Activated T-helper 1 cell treated with anti-CD3 and anti-CD28 coated beads, Interleukin-12 subunit alpha, Interleukin-12 subunit beta, Interleukin-2, Interleukin-4 antibody, amounts not matched to agents 30 ng/mL and 10 ng/mL and 1 ng/mL, durations not matched to agents 14 hours and 24 hours and 36 hours (primary cell): Measurements from ENCODE around the gene MAGEB16. TPM values are rescaled to one million over a fixed set of nuclear protein-coding genes. Genes with fewer than 3 reads are reported as not detected.

Experiments used
- DNase-seq: peaks from one replicate; pipeline ENCODE4 v3.0.0; 2021; ENCODE audit warnings: low spot score
- H3K27ac Mint-ChIP-seq: one replicate; pipeline ENCODE4 v1.8.0; 2021; ENCODE audit warnings: mild to moderate bottlenecking, mixed read lengths
- H3K27me3 Mint-ChIP-seq: one replicate; pipeline ENCODE4 v1.8.0; 2022; ENCODE audit warnings: mild to moderate bottlenecking, moderate library complexity, mixed read lengths; ENCODE audit not compliant: insufficient read depth
- H3K36me3 Mint-ChIP-seq: one replicate; pipeline ENCODE4 v1.8.0; 2021; ENCODE audit warnings: low read depth, mixed read lengths
- H3K4me1 Mint-ChIP-seq: one replicate; pipeline ENCODE4 v1.8.0; 2021; ENCODE audit warnings: low read depth, mixed read lengths
- H3K4me3 Mint-ChIP-seq: one replicate; pipeline ENCODE4 v1.8.0; 2021; ENCODE audit warnings: mild to moderate bottlenecking, moderate library complexity, mixed read lengths
- H3K9me3 Mint-ChIP-seq: one replicate; pipeline ENCODE4 v1.8.0; 2021; ENCODE audit warnings: mixed read lengths
- intact Hi-C: fragments of 100-400 bp; cut with micrococcal nuclease; formaldehyde crosslinking; loops from one replicate; pipeline ENCODE4 v1.15.1; 2024
- total RNA-seq: library from RNA; stranded (reverse); gene quantifications from 2 replicates; pipeline ENCODE4 v1.2.3, GENCODE V29; 2022

Gene MAGEB16
- not detected in 2 replicates for total RNA-seq

- intact Hi-C loops: no loop called here
- Mint-ChIP-seq H3K36me3 (no peaks in the 10 kb centered on the region), H3K4me3 (no peak within 1 kb of the TSS), H3K27me3 (no peaks in the 10 kb centered on the region), H3K9me3 (no peaks in the 10 kb centered on the region), H3K27ac (no peak within 1 kb of the TSS), H3K4me1 (no peaks in the 10 kb centered on the region)
- no peak for DNase-seq
These were observed at the start of gene MAGEB16 for GRCh38 chrX:35798042-35798441. Gene MAGEB16, plus strand, starts transcription at chrX:35798342. Its CDS starts 3,855 bp downstream, at chrX:35802197.

GRCh38 chrX:35773958-35774564, 24.1 kb upstream of the MAGEB16 start:
- H3K9me3 Mint-ChIP-seq: no peaks in the 10 kb centered on the region
- no peak for DNase-seq
- H3K27me3 Mint-ChIP-seq: no peaks in the 10 kb centered on the region
- H3K36me3 Mint-ChIP-seq: no peaks in the 10 kb centered on the region
- no peak overlapping the region for H3K27ac Mint-ChIP-seq
- intact Hi-C loops: no loop called here
- H3K4me1 Mint-ChIP-seq: no peaks in the 10 kb centered on the region
- no peak overlapping the region for H3K4me3 Mint-ChIP-seq

- Mint-ChIP-seq H3K27me3 (no peaks in the 10 kb centered on the region), H3K27ac (no peak overlapping the region), H3K9me3 (no peaks in the 10 kb centered on the region), H3K4me1 (no peaks in the 10 kb centered on the region), H3K4me3 (no peak overlapping the region), H3K36me3 (no peaks in the 10 kb centered on the region)
- intact Hi-C loops: no loop called here
- DNase-seq: no peak
These were observed 13.1 kb upstream of the MAGEB16 start for GRCh38 chrX:35785075-35785474.

- Mint-ChIP-seq H3K27ac (no peak overlapping the region), H3K4me1 (no peaks in the 10 kb centered on the region), H3K27me3 (no peaks in the 10 kb centered on the region), H3K36me3 (no peaks in the 10 kb centered on the region), H3K4me3 (no peak overlapping the region), H3K9me3 (no peaks in the 10 kb centered on the region)
- intact Hi-C loops: no loop called here
- no peak for DNase-seq
These were observed 11.9 kb upstream of the MAGEB16 start for GRCh38 chrX:35786271-35786670.

- Mint-ChIP-seq H3K27me3 (no peaks in the 10 kb centered on the region), H3K36me3 (no peaks in the 10 kb centered on the region), H3K9me3 (no peaks in the 10 kb centered on the region), H3K4me1 (no peaks in the 10 kb centered on the region), H3K4me3 (no peak overlapping the region), H3K27ac (no peak overlapping the region)
- intact Hi-C loops: no loop called here
- no peak for DNase-seq
These were observed 10.3 kb upstream of the MAGEB16 start for GRCh38 chrX:35787867-35788266.

- Mint-ChIP-seq H3K27ac (no peak overlapping the region), H3K36me3 (no peaks in the 10 kb centered on the region), H3K4me3 (no peak overlapping the region), H3K4me1 (no peaks in the 10 kb centered on the region), H3K9me3 (no peaks in the 10 kb centered on the region), H3K27me3 (no peaks in the 10 kb centered on the region)
- no peak for DNase-seq
- intact Hi-C loops: no loop called here
These were observed 2.3 kb downstream of the MAGEB16 start for GRCh38 chrX:35800474-35800873.

GRCh38 chrX:35809781-35810180, 11.6 kb downstream of the MAGEB16 start:
- Mint-ChIP-seq H3K27me3 (no peaks in the 10 kb centered on the region), H3K36me3 (no peaks in the 10 kb centered on the region), H3K4me3 (no peak overlapping the region), H3K4me1 (no peaks in the 10 kb centered on the region), H3K9me3 (no peaks in the 10 kb centered on the region), H3K27ac (no peak overlapping the region)
- no peak for DNase-seq
- intact Hi-C loops: no loop called here

GRCh38 chrX:35819241-35819640, 21.1 kb downstream of the MAGEB16 start:
- H3K27me3 Mint-ChIP-seq: no peaks in the 10 kb centered on the region
- no peak overlapping the region for H3K4me3 Mint-ChIP-seq
- no peaks in the 10 kb centered on the region for H3K9me3 Mint-ChIP-seq
- intact Hi-C loops: no loop called here
- H3K27ac Mint-ChIP-seq: no peak overlapping the region
- no peak for DNase-seq
- no peaks in the 10 kb centered on the region for H3K36me3 Mint-ChIP-seq
- no peaks in the 10 kb centered on the region for H3K4me1 Mint-ChIP-seq

GRCh38 chrX:35826503-35826902, 28.4 kb downstream of the MAGEB16 start:
- no peaks in the 10 kb centered on the region for H3K27me3 Mint-ChIP-seq
- H3K36me3 Mint-ChIP-seq: no peaks in the 10 kb centered on the region
- no peak overlapping the region for H3K4me3 Mint-ChIP-seq
- no peak for DNase-seq
- H3K4me1 Mint-ChIP-seq: no peaks in the 10 kb centered on the region
- intact Hi-C loops: no loop called here
- no peaks in the 10 kb centered on the region for H3K9me3 Mint-ChIP-seq
- H3K27ac Mint-ChIP-seq: no peak overlapping the region

GRCh38 chrX:35829501-35829900, 31.4 kb downstream of the MAGEB16 start:
- Mint-ChIP-seq H3K27ac (no peak overlapping the region), H3K4me3 (no peak overlapping the region), H3K27me3 (no peaks in the 10 kb centered on the region), H3K36me3 (no peaks in the 10 kb centered on the region), H3K9me3 (no peaks in the 10 kb centered on the region), H3K4me1 (no peaks in the 10 kb centered on the region)
- DNase-seq: no peak
- intact Hi-C loops: no loop called here

GRCh38 chrX:35841872-35842271, 43.7 kb downstream of the MAGEB16 start:
- Mint-ChIP-seq H3K9me3 (no peaks in the 10 kb centered on the region), H3K4me3 (no peak overlapping the region), H3K27me3 (no peaks in the 10 kb centered on the region), H3K27ac (no peak overlapping the region), H3K36me3 (no peaks in the 10 kb centered on the region), H3K4me1 (no peaks in the 10 kb centered on the region)
- DNase-seq: no peak
- intact Hi-C loops: no loop called here

GRCh38 chrX:35842674-35843073, 44.5 kb downstream of the MAGEB16 start:
- no peak overlapping the region for H3K27ac Mint-ChIP-seq
- H3K36me3 Mint-ChIP-seq: no peaks in the 10 kb centered on the region
- H3K4me1 Mint-ChIP-seq: no peaks in the 10 kb centered on the region
- DNase-seq: no peak
- H3K27me3 Mint-ChIP-seq: no peaks in the 10 kb centered on the region
- H3K9me3 Mint-ChIP-seq: no peaks in the 10 kb centered on the region
- intact Hi-C loops: no loop called here
- H3K4me3 Mint-ChIP-seq: no peak overlapping the region

GRCh38 chrX:35847736-35848135, 49.6 kb downstream of the MAGEB16 start:
- no peak for DNase-seq
- Mint-ChIP-seq H3K36me3 (no peaks in the 10 kb centered on the region), H3K4me1 (no peaks in the 10 kb centered on the region), H3K4me3 (no peak overlapping the region), H3K27ac (no peak overlapping the region), H3K27me3 (no peaks in the 10 kb centered on the region), H3K9me3 (no peaks in the 10 kb centered on the region)
- intact Hi-C loops: no loop called here
